Subcutaneous abdominal adipose tissue (tissue), 5 donors: ENCODE measurements around the gene PSMD5.
A peak's percentile ranks its signal among the peaks of the same experiment; 100 is the strongest.

ENCODE experiments used
- H3K27ac ChIP-seq: one replicate; pipeline ENCODE4 v1.7.0; 2013; ENCODE audit warnings: low read depth, mild to moderate bottlenecking, inconsistent platforms, low read length, moderate library complexity
- H3K27me3 ChIP-seq, 5 donors: one replicate each; pipeline ENCODE4 v1.7.0; 2013; ENCODE audit warnings: low read length in 5 of 5, inconsistent platforms in 1 of 5; ENCODE audit not compliant: control insufficient read depth in 5 of 5, insufficient read depth in 4 of 5
- H3K36me3 ChIP-seq, 5 donors: one replicate each; pipeline ENCODE4 v1.7.0; 2013; ENCODE audit warnings: low read length in 5 of 5; ENCODE audit not compliant: control insufficient read depth in 5 of 5, insufficient read depth in 5 of 5
- H3K4me1 ChIP-seq, 5 donors: one replicate each; pipeline ENCODE4 v1.7.0; 2013; ENCODE audit warnings: low read length in 5 of 5, mild to moderate bottlenecking in 3 of 5, moderate library complexity in 1 of 5; ENCODE audit not compliant: control insufficient read depth in 5 of 5, insufficient read depth in 5 of 5
- H3K4me3 ChIP-seq, 5 donors: one replicate each; pipeline ENCODE4 v1.7.0; 2013; ENCODE audit warnings: low read length in 5 of 5, low read depth in 1 of 5
- H3K9ac ChIP-seq, 5 donors: one replicate each; pipeline ENCODE4 v1.7.0; 2013; ENCODE audit warnings: low read length in 5 of 5, mild to moderate bottlenecking in 4 of 5, moderate library complexity in 3 of 5
- H3K9me3 ChIP-seq, 5 donors: one replicate each; pipeline ENCODE4 v1.7.0; 2013; ENCODE audit warnings: low read length in 5 of 5; ENCODE audit not compliant: control insufficient read depth in 5 of 5
- donor health status: healthy.
- donor health status: healthy.
- donor health status: healthy.
- donor health status: healthy.
- donor health status: healthy.

Gene PSMD5

DNA sequence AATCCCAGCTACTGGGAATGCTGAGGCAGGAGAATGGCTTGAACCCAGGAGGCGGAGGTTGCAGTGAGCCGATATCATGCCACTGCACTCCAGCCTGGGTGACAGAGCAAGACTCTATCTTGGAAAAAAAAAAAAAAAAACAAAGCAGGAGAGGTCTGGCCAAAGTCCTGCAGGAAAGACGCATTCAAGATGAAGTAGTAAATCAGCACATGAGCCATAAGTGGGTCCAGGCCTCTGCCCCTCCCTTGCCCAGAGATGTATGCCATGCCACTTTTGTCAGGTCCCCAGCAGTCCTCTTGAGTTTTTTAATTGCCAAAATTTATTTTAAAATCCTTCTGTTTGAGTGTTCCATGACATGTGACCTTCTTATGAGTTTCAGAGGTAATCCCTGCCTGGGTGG lies 42.7 kb upstream of the PSMD5 start:
- H3K9ac ChIP-seq: no peak overlapping the region
- H3K4me1 ChIP-seq: peaks cover 0 to 11% (median 8%) of the 10 kb centered on the region in 5 donors
- H3K27ac ChIP-seq: no peak overlapping the region
- H3K36me3 ChIP-seq: no peaks in the 10 kb centered on the region
- no peaks in the 10 kb centered on the region for H3K9me3 ChIP-seq
- peaks cover 0 to 3% (median 0%) of the 10 kb centered on the region in 5 donors for H3K27me3 ChIP-seq
- no peak overlapping the region for H3K4me3 ChIP-seq

DNA sequence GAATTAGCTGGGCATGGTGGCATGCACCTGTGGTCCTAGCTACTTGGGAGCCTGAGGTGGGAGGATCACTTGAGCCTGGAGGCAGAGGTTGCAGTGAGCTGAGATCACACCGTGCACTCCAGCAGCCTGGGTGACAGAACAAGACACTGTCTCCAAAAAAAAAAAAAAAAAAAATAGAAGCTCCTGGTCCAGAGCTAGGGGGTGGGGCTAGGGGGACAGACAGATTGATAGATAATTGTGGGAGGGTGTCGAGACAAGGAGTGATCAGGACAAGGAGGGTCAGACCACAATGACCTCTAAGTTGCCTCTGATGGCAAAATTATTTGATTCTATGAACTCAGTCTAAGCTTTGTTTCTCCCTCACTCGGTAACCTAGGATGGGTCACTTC lies 40.9 kb upstream of the PSMD5 start:
- no peak overlapping the region for H3K4me3 ChIP-seq
- no peak overlapping the region for H3K9ac ChIP-seq
- H3K27ac ChIP-seq: no peak overlapping the region
- no peaks in the 10 kb centered on the region for H3K36me3 ChIP-seq
- H3K27me3 ChIP-seq: peaks cover 0 to 3% (median 2%) of the 10 kb centered on the region in 5 donors
- peaks cover 0 to 11% (median 8%) of the 10 kb centered on the region in 5 donors for H3K4me1 ChIP-seq
- no peaks in the 10 kb centered on the region for H3K9me3 ChIP-seq

DNA sequence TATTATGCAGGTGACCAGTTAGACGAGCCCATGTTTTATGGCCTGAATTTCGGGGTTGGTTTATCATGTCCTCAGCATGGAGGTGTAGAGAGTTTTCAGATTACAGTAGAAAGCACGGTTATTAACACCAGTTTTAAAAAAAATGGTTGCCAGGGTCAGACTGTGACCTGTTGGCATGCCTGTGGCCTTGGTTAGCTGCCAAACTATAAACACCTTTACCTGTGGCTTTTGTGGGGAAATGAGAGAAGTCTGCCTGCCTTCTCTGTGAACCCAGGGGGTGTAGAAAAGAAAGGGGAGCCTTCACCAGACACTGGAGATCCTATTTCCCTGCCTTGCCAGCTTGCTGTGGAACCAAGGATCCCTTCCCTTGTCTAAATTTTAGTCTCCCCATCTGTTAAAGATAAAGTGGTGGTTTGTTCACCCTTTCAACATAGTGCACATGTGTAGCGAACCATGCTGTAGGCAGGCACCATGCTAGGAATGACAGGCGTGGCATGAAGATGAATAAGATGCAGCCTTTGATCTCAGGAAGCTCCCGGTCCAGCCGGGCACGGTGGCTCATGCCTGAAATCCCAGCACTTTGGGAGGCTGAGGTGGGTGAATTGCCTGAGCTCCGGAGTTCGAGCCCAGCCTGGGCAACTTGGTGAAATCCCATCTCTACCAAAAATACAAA lies 40.3 kb upstream of the PSMD5 start:
- H3K27ac ChIP-seq: no peak overlapping the region
- H3K4me1 ChIP-seq: peaks cover 0 to 11% (median 10%) of the 10 kb centered on the region in 5 donors
- H3K9me3 ChIP-seq: no peaks in the 10 kb centered on the region
- no peak overlapping the region for H3K9ac ChIP-seq
- peaks cover 0 to 5% (median 3%) of the 10 kb centered on the region in 5 donors for H3K27me3 ChIP-seq
- no peak overlapping the region for H3K4me3 ChIP-seq
- no peaks in the 10 kb centered on the region for H3K36me3 ChIP-seq

DNA sequence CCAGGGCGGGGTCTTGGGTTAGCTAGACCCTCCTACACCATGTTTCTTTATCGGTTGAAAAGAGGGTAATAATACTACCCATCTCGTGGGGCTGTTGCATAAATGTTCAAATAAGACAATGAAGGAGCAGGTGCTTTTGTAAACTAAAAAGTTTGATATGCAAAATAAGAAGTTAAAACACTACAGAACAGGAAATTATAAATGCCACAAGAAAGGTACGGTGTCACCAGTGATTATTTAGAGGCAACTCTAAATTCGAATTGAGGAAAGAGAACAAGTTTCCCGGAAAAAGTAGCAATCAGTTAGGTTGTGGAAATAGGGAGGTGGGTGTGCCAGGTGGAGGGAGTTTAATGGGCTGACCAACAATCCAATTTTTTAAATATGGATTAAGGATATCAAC lies 36.7 kb upstream of the PSMD5 start:
- Histone ChIP-seq H3K27ac (no peak overlapping the region), H3K9ac (no peak overlapping the region), H3K9me3 (no peaks in the 10 kb centered on the region), H3K27me3 (peaks cover 0 to 7% (median 4%) of the 10 kb centered on the region in 5 donors), H3K4me1 (peaks cover 0 to 22% (median 12%) of the 10 kb centered on the region in 5 donors), H3K4me3 (no peak overlapping the region), H3K36me3 (no peaks in the 10 kb centered on the region)

DNA sequence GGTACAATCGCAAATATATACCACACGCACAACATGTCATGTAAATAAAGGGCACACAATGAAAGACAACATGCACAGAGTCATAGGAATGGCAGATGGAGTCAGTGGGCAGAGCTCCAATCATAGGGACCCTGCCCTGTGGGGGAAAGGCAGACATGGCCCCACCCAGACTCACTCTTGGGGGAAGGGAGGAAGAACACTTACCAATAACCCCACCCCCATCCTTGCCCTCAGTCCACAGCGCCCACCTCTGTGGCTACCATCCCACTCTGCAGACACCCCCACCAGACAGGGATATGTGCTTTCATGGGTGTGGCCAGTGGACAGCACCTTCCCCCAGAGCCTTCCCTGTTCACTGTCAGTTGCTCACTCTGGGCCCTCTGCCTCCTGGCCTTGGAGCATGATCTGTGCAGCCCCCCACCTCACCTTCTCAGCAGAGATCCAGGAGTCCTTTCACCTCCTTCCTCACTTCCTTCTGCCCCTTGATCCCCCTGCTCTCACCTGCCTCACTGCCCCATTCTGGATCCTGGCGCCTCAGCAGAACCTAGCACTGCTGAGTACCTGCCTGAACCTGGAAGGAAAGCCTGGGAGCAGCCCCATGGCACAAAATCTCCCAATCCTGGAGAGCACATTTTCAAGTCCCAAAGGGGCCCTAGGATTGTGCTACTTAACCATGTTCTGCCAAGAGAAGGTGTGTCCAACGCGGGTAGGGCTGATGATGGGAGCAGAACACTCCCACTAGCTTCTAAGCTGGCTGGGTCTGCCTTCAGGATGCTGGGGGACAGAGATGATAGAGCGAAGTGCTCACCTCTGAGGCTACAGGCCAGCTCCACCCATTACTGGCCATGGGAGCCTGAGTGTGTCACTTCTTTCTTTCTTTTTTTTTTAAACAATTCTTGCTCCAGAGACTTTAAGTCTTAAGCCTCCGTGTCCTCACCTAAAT lies 35.7 kb upstream of the PSMD5 start:
- Histone ChIP-seq H3K27ac (no peak overlapping the region), H3K4me1 (peaks cover 0 to 22% (median 12%) of the 10 kb centered on the region in 5 donors), H3K9ac (no peak overlapping the region), H3K9me3 (no peaks in the 10 kb centered on the region), H3K4me3 (peak overlapping the region in 1 of 5 donors; percentile 83), H3K36me3 (peaks cover 0 to 6% (median 4%) of the 10 kb centered on the region in 5 donors), H3K27me3 (peaks cover 0 to 7% (median 4%) of the 10 kb centered on the region in 5 donors)

DNA sequence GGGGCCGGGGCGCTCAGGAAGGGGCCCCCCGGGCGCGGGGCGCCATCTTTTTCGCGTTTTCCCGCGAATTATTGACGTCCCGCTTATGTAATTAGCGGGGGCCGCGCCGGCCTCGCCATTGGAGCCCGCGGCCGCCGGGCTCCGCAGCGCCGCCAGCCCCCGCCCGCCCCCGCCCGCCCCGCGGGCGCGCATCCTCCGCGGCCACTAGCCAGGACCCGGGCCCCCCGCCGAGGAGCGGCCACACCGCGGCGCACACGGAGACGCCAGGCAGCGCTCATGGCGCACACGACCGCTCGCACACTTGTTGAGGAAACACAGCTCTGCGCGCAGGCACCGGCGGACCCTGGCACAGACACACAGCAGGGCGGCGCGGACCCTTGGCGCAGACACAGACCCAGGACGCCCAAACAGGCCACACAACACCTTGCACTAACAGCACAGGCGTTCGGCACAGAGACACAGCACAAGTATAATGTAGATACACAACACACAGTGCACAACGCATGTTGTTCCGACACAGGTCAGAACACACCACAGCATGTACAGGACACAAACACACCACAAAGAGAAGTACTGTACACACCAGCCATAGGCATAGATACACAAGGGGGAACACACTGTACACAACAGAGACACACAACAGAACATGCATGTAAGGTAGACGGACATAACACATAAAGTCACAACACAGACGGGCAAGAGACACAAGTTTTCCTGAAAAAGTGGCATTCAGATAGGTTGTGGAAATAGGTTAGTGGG lies 34.7 kb upstream of the PSMD5 start:
- Histone ChIP-seq H3K9me3 (no peaks in the 10 kb centered on the region), H3K9ac (peak overlapping the region in 3 of 5 donors; percentile 11 to 85 (median 13)), H3K27me3 (peaks cover 0 to 7% (median 4%) of the 10 kb centered on the region in 5 donors), H3K27ac (no peak overlapping the region), H3K36me3 (peaks cover 0 to 11% (median 5%) of the 10 kb centered on the region in 5 donors), H3K4me3 (peak overlapping the region; percentile 66 to 83 (median 73)), H3K4me1 (peaks cover 0 to 22% (median 12%) of the 10 kb centered on the region in 5 donors)

DNA sequence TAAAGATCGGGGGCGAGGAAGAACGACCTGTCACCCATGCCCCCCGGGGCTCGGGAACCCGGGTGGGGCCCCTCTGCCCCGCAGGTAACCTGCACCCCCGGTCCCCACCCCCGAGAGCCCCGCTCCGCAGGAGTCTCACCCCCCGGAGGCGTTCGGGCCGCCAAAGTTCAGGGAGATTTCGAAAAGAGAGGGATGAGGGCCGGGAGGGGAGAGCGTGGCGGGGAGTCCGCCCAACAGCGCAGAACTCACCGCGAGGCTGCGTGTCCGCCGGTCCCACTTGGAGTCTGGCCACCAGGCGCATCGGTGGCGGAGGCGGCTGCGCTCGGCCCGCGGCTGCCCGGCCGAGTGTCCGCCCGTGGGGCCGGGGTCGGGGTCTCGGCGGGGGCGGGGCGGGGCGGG lies 34.1 kb upstream of the PSMD5 start, which contains the start of gene PHF19:
Gene PHF19 (minus strand): TSS at position 347 of the 399 bp plus-strand sequence. CDS start 2,447 bp downstream, outside the sequence.
- Histone ChIP-seq H3K4me3 (peak within 1 kb of the TSS; percentile 66 to 83 (median 73)), H3K9me3 (no peaks in the 10 kb centered on the region), H3K9ac (peak within 1 kb of the TSS in 3 of 5 donors; percentile 48 to 85 (median 63)), H3K27ac (peak within 1 kb of the TSS; percentile 69), H3K36me3 (peaks cover 0 to 11% (median 5%) of the 10 kb centered on the region in 5 donors), H3K4me1 (peaks cover 0 to 22% (median 12%) of the 10 kb centered on the region in 5 donors), H3K27me3 (peaks cover 0 to 7% (median 4%) of the 10 kb centered on the region in 5 donors)

DNA sequence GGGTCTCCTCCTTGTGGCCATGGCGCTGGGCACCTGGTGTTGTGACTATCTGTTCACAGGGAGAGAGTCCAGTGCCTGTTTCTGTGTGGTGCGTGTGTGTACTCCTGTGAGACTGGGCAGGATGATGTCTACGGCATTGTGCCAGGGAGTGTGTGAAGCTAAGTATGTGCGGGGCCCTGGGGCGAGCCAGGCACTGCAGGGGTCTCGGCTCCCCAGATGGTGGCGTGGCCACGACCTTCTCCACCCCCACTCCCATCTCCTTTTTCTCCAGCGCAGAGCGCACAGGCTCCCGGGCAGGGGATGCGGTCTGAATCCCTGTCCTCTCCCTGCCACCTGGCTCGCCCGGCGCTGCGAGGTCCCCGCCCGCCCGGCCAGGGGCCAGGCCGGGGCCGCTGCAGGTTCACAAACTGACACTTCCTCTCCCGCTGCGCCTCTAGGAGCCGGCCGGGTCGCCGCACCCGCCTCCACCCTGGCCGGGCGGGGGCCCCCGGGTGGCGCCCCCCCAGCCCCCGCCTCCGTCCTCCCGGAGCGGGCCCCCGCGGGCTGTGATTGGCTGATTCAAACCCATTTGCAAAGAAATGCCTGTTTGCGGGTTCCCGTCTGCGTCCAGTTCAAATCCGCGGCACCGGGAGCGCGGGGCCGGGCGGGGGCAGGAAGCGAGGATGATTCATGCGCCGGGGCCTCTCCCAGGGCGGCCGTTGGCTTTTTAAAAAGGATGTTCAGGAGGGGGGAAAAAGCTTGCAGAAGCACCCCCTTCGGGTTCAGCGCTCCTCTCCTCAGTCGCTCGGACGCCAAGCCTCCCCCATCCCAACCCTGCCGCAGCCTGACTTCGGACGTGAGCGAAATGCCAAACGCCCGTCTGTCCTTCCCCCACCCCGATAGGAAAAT lies 33.5 kb upstream of the PSMD5 start:
- Histone ChIP-seq H3K36me3 (peaks cover 0 to 11% (median 5%) of the 10 kb centered on the region in 5 donors), H3K9ac (peak overlapping the region in 3 of 5 donors; percentile 48 to 64 (median 63)), H3K27ac (peak overlapping the region; percentile 69), H3K9me3 (no peaks in the 10 kb centered on the region), H3K27me3 (peaks cover 0 to 5% (median 4%) of the 10 kb centered on the region in 5 donors), H3K4me3 (peak overlapping the region in 4 of 5 donors; percentile 59 to 71 (median 70)), H3K4me1 (peaks cover 0 to 22% (median 12%) of the 10 kb centered on the region in 5 donors)

DNA sequence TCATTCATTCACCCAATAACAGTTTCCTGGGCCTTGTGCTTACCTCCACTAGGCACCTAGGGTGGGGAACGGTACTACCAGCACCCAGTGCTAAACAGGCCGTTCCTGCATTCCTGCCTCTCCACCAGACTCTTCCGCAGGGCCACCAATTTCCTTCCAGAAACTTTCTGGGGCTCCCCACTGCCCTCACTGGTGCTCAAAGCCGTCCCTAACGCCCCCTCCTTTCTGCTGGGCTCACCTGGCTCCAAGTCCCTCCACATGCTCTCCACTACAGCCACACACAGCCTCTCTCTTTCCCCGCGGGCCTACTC lies 32.9 kb upstream of the PSMD5 start:
- Histone ChIP-seq H3K27ac (peak overlapping the region; percentile 69), H3K9ac (peak overlapping the region in 2 of 5 donors; percentile 48 to 64), H3K27me3 (peaks cover 0 to 5% (median 4%) of the 10 kb centered on the region in 5 donors), H3K4me3 (peak overlapping the region in 3 of 5 donors; percentile 68 to 71 (median 71)), H3K9me3 (no peaks in the 10 kb centered on the region), H3K4me1 (peaks cover 0 to 22% (median 12%) of the 10 kb centered on the region in 5 donors), H3K36me3 (peaks cover 0 to 11% (median 5%) of the 10 kb centered on the region in 5 donors)
